GM19043 (cell line): Measurements from ENCODE around the gene C20orf204.
"Not testable (repeated sequence)": the region's sequence is repeated elsewhere in the genome, so short reads cannot be mapped to it uniquely, and the experiment has no call there.

Experiments
- ATAC-seq: cut with Tn5 transposase; IDR thresholded peaks from one replicate; pipeline ENCODE4 v1.9.1; 2021; ENCODE audit warnings: low read depth; ENCODE audit not compliant: unreplicated experiment

C20orf204 gene, protein sequence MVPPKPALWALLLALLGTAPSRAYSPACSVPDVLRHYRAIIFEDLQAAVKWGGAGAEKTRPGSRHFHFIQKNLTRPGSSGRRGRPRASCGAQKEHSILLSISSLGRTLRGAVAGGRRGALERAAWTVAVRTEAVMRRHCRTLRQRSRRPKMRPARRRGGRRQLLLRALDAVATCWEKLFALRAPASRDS

DNA sequence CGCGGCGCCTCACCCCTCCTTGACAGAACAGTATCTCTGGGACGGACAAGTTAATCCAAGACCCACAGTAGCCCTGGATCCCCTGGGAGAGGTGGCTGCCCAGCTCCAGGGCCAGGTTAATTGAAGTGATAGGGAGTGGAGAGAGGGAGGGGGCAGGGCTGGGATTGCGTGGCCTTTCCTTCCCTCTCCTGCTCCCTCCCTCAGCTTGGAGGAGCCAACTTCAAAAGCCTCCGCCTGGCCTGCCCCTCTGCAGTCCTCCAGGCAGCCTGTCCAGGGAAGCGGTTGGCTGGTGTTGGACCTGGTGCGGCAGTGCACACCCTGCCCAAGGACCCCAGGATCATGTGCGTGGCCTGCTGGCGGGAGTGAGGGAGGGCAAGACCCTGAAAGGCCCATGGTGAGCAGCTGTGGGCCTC is at the start of gene C20orf204:
C20orf204 (plus strand) TSS at position 250 of the 413 bp plus-strand sequence; CDS start at position 392, 142 bp downstream.
- ATAC-seq: no peak

DNA sequence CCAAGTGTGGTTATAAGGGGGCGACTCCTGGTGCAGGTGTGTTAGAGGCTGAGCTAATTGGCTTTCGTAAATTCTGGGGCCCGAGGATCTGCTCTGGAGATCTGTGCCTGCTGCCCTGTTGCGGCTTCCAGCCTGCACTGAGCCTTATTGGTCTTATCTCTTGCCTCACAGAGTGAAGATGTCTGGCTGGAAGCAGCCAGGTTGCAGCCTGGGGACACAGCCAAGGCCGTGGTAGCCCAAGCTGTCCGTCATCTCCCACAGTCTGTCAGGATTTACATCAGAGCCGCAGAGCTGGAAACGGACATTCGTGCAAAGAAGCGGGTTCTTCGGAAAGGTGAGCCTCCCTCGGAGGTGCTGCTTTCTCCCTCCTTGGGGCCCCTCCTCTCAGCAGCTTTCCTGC is 35.1 kb upstream of the C20orf204 start:
- no peak for ATAC-seq

- ATAC-seq: no peak
Measured at GRCh38 chr20:64001607-64002011, 34.4 kb upstream of the C20orf204 start.

GRCh38 chr20:64003960-64004725 is 31.8 kb upstream of the C20orf204 start:
- no peak for ATAC-seq

DNA sequence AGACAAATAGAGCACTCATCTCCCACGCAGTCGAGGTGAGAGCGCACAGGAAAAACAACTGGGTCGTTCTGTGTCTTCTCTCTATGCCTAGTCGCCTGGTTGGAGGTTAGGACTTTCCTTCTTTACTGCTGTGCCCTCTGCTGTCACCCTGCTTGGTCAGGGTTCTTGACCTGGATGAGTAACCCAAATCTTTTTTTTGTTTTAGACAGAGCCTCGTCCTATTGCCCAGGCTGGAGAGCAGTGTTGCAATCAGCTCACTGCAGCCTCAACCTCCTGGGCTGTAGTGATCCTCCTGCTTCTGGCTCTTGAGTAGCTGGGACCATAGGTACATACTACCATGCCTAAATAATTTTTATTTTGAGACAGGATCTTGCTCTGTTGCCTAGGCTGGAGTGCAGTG is 30.6 kb upstream of the C20orf204 start:
- ATAC-seq: no peak

DNA sequence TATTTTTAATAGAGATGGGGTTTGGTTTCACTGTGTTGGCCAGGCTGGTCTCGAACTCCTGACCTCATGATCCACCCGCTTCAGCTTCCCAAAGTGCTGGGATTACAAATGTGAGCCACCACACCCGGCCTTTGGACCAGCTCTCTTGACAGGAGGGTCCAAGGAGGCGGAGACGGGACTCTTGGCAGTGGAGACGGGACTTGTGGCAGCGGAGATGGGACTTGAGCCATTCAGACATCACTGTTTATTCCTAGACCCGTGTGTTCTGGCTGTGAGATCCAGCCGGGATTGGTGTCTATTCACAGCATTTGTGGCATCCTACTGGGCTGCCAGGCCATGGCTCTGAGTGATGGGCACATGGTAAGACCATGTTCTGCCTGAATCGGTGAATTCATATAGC is 29.5 kb upstream of the C20orf204 start:
- ATAC-seq: no peak

DNA sequence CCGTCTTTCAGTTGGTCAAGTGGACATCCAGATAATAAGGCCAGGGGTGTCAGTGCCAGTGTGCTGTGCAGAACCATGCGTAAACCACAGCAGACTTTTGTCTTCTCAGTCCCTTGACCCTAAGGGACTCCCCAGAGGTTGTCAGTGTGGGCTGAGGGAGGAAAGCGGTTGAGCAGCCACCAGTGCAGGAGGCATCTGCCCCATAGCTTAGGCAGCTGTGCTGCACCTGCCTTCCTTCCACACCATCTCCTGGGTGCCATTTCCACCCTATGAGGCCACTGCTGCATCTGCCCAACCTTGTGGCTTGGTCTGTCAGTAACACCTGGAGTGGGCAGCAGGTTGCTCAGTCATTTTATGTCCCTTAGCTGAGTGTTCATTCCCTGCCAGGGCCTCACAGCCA is 29.1 kb upstream of the C20orf204 start:
- no peak for ATAC-seq

GRCh38 chr20:64009811-64010387 is 26.1 kb upstream of the C20orf204 start:
- no peak for ATAC-seq

DNA sequence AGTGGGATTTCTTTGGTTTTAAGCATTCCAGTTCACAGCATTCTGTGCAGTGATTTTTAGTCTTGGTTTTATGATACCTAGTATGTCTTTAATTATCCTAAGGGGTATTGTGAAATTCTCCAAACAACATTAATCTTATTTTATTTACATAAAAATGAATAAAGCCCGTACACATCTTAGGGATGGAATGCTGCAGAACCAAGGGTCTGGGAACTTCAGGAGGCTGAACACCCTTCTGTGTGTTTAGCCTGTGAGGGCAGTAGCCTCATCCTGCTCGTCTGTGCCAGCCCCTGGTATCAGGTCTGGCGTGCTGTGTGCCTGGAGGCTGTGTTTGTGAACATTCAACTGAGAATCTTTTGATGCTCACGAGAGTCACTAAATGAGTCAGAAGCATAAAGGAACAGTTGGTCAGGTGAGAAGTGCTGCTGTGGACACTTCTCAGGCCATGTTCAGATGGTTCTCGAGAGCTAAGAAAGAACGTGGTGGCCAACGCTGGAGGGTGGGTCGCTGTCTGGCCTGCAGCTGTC is 25.2 kb upstream of the C20orf204 start:
- ATAC-seq: no peak

DNA sequence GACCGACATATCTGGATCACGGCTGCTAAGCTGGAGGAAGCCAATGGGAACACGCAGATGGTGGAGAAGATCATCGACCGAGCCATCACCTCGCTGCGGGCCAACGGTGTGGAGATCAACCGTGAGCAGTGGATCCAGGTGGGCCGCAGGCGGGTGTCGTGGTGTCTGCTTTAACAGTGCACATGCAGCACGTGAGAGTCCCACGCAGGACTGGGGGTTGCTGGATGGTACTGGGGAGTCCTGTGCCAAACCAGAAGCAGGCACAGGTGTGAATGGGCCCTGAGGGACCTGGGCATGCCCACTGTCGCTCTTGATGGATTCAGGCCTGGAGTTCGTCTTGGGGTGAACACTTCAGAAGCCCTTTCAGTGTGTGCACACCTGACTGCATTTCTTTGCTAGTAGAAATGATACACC is 24.6 kb upstream of the C20orf204 start:
- ATAC-seq: no peak

DNA sequence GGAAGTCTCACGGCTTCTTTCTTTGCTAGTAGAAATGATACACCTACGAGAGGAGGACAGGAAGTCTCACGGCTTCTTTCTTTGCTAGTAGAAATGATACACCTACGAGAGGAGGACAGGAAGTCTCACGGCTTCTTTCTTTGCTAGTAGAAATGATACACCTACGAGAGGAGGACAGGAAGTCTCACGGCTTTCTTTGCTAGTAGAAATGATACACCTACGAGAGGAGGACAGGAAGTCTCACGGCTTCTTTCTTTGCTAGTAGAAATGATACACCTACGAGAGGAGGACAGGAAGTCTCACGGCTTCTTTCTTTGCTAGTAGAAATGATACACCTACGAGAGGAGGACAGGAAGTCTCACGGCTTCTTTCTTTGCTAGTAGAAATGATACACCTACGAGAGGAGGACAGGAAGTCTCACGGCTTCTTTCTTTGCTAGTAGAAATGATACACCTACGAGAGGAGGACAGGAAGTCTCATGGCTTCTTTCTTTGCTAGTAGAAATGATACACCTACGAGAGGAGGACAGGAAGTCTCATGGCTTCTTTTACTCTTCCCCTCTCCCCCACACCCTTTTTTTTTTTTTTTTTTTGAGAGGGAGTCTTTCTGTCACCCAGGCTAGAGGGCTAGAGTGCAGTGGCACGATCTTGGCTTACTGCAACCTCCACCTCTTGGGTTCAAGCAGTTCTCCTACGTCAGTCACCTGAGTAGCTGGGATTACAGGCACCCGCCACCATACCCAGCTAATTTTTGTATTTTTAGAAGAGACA is 23.4 kb upstream of the C20orf204 start:
- ATAC-seq: not testable (repeated sequence)

GRCh38 chr20:64015635-64016034 is 20.3 kb upstream of the C20orf204 start:
- no peak for ATAC-seq

DNA sequence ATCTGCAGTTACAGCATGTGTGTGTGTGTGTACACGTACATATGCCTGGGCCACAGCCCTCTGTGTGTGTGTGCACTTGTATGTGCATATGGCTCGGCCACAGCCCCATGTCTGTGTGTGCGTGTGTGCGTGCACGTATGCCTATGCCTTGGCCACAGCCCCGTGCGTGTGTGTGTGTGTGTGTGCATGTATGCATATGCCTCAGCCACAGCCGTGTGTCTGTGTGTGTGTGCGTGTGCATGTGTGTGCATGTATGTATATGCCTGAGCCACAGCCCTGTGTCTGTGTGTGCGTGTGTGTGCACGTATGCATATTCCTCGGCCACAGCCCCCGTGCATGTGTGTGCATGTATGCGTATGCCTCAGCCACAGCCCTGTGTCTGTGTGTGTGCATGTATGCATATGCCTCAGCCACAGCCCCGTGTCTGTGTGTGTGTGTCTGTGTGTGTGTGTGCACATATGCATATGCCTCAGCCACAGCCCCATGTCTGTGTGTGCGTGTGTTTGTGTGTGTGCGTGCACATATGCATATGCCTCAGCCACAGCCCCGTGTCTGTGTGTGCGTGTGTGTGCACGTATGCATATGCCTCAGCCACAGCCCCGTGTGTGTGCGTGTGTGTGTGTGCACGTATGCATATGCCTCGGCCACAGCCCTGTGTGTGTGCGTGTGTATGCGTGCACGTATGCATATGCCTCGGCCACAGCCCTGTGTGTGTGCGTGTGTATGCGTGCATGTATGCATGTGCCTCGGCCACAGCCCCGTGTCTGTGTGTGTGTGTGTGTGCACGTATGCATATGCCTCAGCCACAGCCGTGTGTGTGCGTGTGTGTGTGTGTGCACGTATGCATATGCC is 14.6 kb upstream of the C20orf204 start:
- ATAC-seq: no peak

GRCh38 chr20:64022671-64023360 is 13.2 kb upstream of the C20orf204 start:
- ATAC-seq: no peak

DNA sequence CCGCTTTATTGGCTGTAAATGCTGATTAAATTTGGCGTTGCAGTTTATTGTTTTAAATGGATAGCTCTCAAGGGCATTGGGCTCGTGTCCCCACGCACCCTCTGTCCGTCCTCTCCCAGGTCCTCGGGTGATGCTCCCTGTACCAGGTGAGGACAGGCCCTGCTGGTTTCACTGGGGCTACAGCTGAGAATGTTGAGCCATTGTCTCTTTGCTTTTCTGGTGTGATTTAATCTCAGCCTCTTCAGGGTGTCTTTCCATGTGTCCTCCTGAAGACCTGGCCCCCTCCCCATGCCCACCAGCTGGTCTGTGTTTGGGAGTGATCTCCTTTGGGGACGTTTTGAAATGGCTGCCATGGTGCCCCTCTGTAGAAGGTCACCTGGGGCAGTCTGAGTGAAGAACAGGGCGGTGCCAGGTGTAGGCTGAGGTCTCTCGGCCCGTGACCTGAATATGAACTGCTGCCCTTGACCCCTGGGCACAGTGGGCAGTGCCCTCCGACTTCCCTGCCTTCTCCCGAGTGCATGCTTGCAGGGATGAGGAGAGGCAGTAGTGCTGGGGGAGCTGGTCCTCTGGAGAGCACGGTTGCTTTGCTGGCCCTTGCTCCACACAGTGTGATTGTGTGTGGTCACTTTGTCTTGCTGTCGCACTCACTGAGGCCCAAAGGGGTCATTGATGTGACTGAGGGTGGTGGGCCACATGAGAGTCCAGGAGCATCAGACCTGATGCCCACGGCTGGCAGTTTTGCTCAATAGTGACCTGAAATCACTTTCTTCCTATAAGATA is 12.4 kb upstream of the C20orf204 start:
- no peak for ATAC-seq

DNA sequence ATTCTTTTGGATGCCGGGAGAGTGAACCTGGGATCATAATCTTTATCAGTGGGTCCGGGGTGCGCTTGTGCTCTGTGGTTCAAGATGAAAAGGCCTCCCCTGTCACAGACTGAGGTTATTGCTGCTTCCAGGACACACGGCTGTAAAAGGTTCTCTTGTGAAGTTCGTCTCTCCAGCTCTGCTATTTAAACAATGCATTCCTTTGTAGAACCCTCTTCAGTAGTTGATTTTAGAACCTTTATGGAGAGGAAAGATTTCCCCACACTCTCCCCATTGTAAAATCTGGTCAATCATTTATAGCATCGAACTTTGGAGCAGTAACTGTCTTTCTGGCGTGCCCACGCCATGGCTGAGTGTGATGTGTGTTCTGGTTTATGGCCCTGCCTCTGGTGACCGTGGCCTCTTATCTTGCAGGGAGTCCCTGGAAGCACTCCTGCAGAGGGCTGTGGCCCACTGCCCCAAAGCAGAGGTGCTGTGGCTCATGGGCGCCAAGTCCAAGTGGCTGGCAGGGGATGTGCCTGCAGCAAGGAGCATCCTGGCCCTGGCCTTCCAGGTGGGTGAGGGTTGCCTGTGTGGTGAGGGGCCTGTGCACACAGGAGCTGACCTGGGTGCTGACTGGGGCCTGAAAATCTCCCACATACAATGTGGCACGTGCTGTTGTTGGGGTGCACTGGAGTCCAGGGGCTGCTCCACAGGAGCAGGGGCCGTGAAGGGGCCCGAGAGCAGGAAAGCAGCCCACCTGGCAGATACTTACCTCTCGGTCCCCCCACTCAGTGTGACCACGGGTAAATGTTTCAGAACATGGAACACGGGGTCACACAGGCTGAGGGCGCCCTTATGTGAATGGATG is 11.6 kb upstream of the C20orf204 start:
- no peak for ATAC-seq

DNA sequence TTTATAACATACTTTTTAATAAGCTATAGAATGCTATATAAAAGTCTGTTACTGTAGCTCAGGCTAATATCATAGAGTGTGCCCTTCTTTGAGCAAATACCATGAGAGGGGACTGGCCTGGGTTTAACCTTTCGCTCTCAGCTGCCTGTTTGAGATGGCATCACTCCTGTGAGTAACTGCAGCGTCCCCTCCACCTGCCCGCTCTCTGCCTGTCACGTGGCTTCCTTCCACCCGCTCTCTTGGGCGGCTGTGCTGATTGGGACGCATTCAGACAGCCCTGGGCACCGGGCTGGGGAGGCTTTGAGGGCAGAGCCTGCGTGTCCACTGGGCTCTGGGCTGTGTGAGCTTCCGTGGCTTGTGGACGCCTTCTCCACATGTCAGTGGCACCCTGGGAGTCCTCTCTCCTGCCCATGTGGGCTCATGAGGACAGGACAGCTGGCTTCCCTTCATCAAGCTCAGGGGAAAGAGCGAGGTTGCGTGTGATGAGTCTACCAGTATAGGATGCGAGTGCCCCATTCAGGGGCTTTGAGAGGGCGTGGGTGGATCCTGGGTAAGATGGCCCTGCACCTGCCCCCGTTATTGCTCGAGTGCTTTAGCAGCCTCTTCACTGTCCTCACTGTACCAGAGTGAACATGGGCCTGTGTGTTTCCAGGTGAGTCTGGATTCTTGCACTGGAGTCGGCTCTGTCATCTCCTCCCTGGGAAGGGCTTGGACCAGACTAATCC is 10.7 kb upstream of the C20orf204 start:
- ATAC-seq: no peak
